T-cell (primary cell): ENCODE data around the gene MAN1C1. TPM values are rescaled to one million over a fixed set of nuclear protein-coding genes. Genes with fewer than 3 reads are reported as not detected.
A peak's percentile ranks its signal among the peaks of the same experiment; 100 is the strongest.

Experiments used
- ATAC-seq, 4 experiments: fragments of 200-7000 bp in 3 of 4; fragments of 150-1000 bp in 1 of 4; cut with Tn5 transposase; replicated peaks in 1 of 4; 1 replicate in 3 of 4; 2 replicates in 1 of 4; pipeline ENCODE4 v1.10.0; 2021; ENCODE audit warnings: moderate library complexity in 3 of 4, mild to moderate bottlenecking in 2 of 4, moderate number of reproducible peaks in 1 of 4
- CTCF ChIA-PET, 2 donors: fragments of 300-600 bp; sonication (Branson Sonifier 250); formaldehyde crosslinking; loops; one replicate each; lab custom pipeline; 2022; ENCODE audit warnings: antibody characterized with exemption in 2 of 2; lab: Charles Lee
- POLR2A ChIA-PET, 2 donors: fragments of 300-600 bp; sonication (Branson Sonifier 250); formaldehyde crosslinking; loops; one replicate each; lab custom pipeline; 2022; ENCODE audit warnings: antibody characterized with exemption in 2 of 2; lab: Charles Lee
- DNase-seq, 35 experiments: peaks; one replicate each; pipeline versions ENCODE4 v3.0.0 to v3.0.0-alpha.2; 2013 to 2023
- H3K27ac ChIP-seq: one replicate; pipeline ENCODE4 v1.5.1; 2013; ENCODE audit warnings: low read length
- H3K27me3 ChIP-seq, 2 experiments: replicated peaks in 1 of 2; 1 replicate in 1 of 2; 2 replicates in 1 of 2; pipeline versions ENCODE4 v1.6.1 to v1.7.0; 2013; ENCODE audit warnings: low read length in 1 of 2, mixed read lengths in 1 of 2; ENCODE audit not compliant: control insufficient read depth in 2 of 2, insufficient read depth in 2 of 2; ENCODE audit errors: extremely low read depth in 1 of 2
- H3K36me3 ChIP-seq, 2 donors: 1 replicate in 1 of 2; 2 replicates in 1 of 2; pipeline versions ENCODE4 v1.6.1 to v1.7.0; 2013; ENCODE audit warnings: low read length in 1 of 2; ENCODE audit not compliant: control insufficient read depth in 2 of 2, insufficient read depth in 1 of 2; ENCODE audit errors: extremely low read depth in 1 of 2
- H3K4me1 ChIP-seq, 2 experiments: 1 replicate in 1 of 2; 2 replicates in 1 of 2; pipeline versions ENCODE4 v1.6.1 to v1.7.0; 2013; ENCODE audit warnings: low read length in 2 of 2, mixed read lengths in 1 of 2; ENCODE audit not compliant: insufficient read depth in 2 of 2, control insufficient read depth in 1 of 2; ENCODE audit errors: extremely low read depth in 1 of 2
- H3K4me3 ChIP-seq, 2 donors: 1 replicate in 1 of 2; 2 replicates in 1 of 2; pipeline versions ENCODE4 v1.5.1 to v1.7.0; 2013; ENCODE audit warnings: mild to moderate bottlenecking in 2 of 2, low read length in 1 of 2, moderate library complexity in 1 of 2; ENCODE audit not compliant: control insufficient read depth in 1 of 2; ENCODE audit errors: extremely low read depth in 1 of 2
- H3K9me3 ChIP-seq: 2 replicates; pipeline ENCODE4 v1.7.0; 2013
- H3K27ac Mint-ChIP-seq, 2 donors: one replicate each; pipeline ENCODE4 v1.8.0; 2020 to 2021; ENCODE audit warnings: mild to moderate bottlenecking in 2 of 2, mixed read lengths in 2 of 2
- H3K27me3 Mint-ChIP-seq, 2 donors: one replicate each; pipeline ENCODE4 v1.8.0; 2021 to 2022; ENCODE audit warnings: mixed read lengths in 2 of 2
- H3K36me3 Mint-ChIP-seq: one replicate; pipeline ENCODE4 v1.8.0; 2021; ENCODE audit warnings: mixed read lengths
- H3K4me1 Mint-ChIP-seq, 3 donors: one replicate each; pipeline ENCODE4 v1.8.0; 2020 to 2022; ENCODE audit warnings: mixed read lengths in 3 of 3, mild to moderate bottlenecking in 1 of 3
- H3K4me3 Mint-ChIP-seq, 3 donors: one replicate each; pipeline ENCODE4 v1.8.0; 2020 to 2022; ENCODE audit warnings: mild to moderate bottlenecking in 3 of 3, mixed read lengths in 3 of 3, moderate library complexity in 3 of 3
- H3K9me3 Mint-ChIP-seq, 3 donors: one replicate each; pipeline ENCODE4 v1.8.0; 2020 to 2022; ENCODE audit warnings: mixed read lengths in 3 of 3
- WGBS: methylation state at CpG from one replicate; pipeline ENCODE4 v1.1.5; 2013; ENCODE audit warnings: missing lambda C conversion rate; ENCODE audit not compliant: insufficient coverage; 5-methylcytosine and 5-hydroxymethylcytosine counted together
- total RNA-seq, 35 experiments: library from RNA in 6 of 35; stranded (reverse) in 6 of 35; fragments of 120-200 nt in 1 of 35; gene quantifications; one replicate each; pipeline versions ENCODE4 v1.2.1 to v1.2.4 and lab custom pipeline; 2013 to 2026

MAN1C1 gene
- total RNA-seq, 5 donors from 2014 or later (not counting 1 experiment from before 2014, with no cell fraction given) = 57.5 to 90.5 (median 65.5) TPM

- 65% methylated on average over 8 of the region's 11 CpGs for WGBS
- H3K4me3 ChIP-seq = no peak overlapping the region
- Mint-ChIP-seq H3K4me3 (no peak overlapping the region), H3K9me3 (no peaks in the 10 kb centered on the region), H3K36me3 (peaks cover 12% of the 10 kb centered on the region), H3K27me3 (no peaks in the 10 kb centered on the region), H3K4me1 (peaks cover 12 to 21% (median 14%) of the 10 kb centered on the region in 3 donors), H3K27ac (no peak overlapping the region)
- no peak overlapping the region for H3K27ac ChIP-seq
- H3K9me3 ChIP-seq = no peaks in the 10 kb centered on the region
- ATAC-seq (no peak), DNase-seq (no peak)
- POLR2A ChIA-PET = interaction anchor here in 1 of 2 donors (0.5 kb wide), 1 partner anchor 196 kb away, joined by 5 read pairs; the partner anchor contains the start of gene MAN1C1
- CTCF ChIA-PET = interaction anchor here (0.5 to 0.6 kb wide), 2 partner anchors 64 to 247 kb away, joined by 3 read pairs; no protein-coding TSS in a partner anchor
- peaks cover 3 to 25% of the 10 kb centered on the region in 2 experiments for H3K4me1 ChIP-seq
- peaks cover 23 to 29% of the 10 kb centered on the region in 2 donors for H3K36me3 ChIP-seq
- no peaks in the 10 kb centered on the region for H3K27me3 ChIP-seq
Measured at GRCh38 chr1:25813071-25813733, 196.6 kb downstream of the MAN1C1 start.

- no peak overlapping the region for H3K4me3 Mint-ChIP-seq
- POLR2A ChIA-PET = interaction anchor here in 1 of 2 donors (0.5 kb wide), 1 partner anchor 197 kb away, joined by 5 read pairs; the partner anchor contains the start of gene MAN1C1
- Histone ChIP-seq H3K4me1 (peaks cover 3 to 31% of the 10 kb centered on the region in 2 experiments), H3K27ac (no peak overlapping the region), H3K36me3 (peaks cover 18 to 26% of the 10 kb centered on the region in 2 donors), H3K27me3 (no peaks in the 10 kb centered on the region), H3K9me3 (no peaks in the 10 kb centered on the region), H3K4me3 (no peak overlapping the region)
- no peak for ATAC-seq
- no peaks in the 10 kb centered on the region for H3K27me3 Mint-ChIP-seq
- 87% methylated on average over 24 of the region's 24 CpGs for WGBS
- no peak overlapping the region for H3K27ac Mint-ChIP-seq
- CTCF ChIA-PET = interaction anchor here in 1 of 2 donors (0.5 kb wide), 1 partner anchor 64 kb away, joined by 3 read pairs; no protein-coding TSS in a partner anchor
- peaks cover 12% of the 10 kb centered on the region for H3K36me3 Mint-ChIP-seq
- no peak for DNase-seq
- H3K4me1 Mint-ChIP-seq = peaks cover 20 to 28% (median 21%) of the 10 kb centered on the region in 3 donors
- no peaks in the 10 kb centered on the region for H3K9me3 Mint-ChIP-seq
Measured at GRCh38 chr1:25813734-25814471, 197.3 kb downstream of the MAN1C1 start.

GRCh38 chr1:25814549-25815087 is 198.0 kb downstream of the MAN1C1 start:
- Mint-ChIP-seq H3K4me1 (peaks cover 22 to 32% (median 27%) of the 10 kb centered on the region in 3 donors), H3K9me3 (no peaks in the 10 kb centered on the region), H3K27ac (no peak overlapping the region), H3K27me3 (no peaks in the 10 kb centered on the region), H3K36me3 (peaks cover 12% of the 10 kb centered on the region), H3K4me3 (no peak overlapping the region)
- Histone ChIP-seq H3K27me3 (no peaks in the 10 kb centered on the region), H3K36me3 (peaks cover 17 to 21% of the 10 kb centered on the region in 2 donors), H3K4me3 (no peak overlapping the region), H3K27ac (no peak overlapping the region), H3K9me3 (no peaks in the 10 kb centered on the region), H3K4me1 (peaks cover 6 to 37% of the 10 kb centered on the region in 2 experiments)
- WGBS = 100% methylated on average over 2 of the region's 7 CpGs
- no peak for DNase-seq
- POLR2A ChIA-PET = no interaction called here
- CTCF ChIA-PET = interaction anchor here in 1 of 2 donors (0.6 kb wide), 1 partner anchor 582 kb away, joined by 7 read pairs; no protein-coding TSS in a partner anchor
- no peak for ATAC-seq

- Mint-ChIP-seq H3K4me3 (no peak overlapping the region), H3K36me3 (peaks cover 12% of the 10 kb centered on the region), H3K27me3 (no peaks in the 10 kb centered on the region), H3K27ac (peak overlapping the region in 1 of 2 donors; percentile 39), H3K4me1 (peaks cover 20 to 32% (median 27%) of the 10 kb centered on the region in 3 donors), H3K9me3 (no peaks in the 10 kb centered on the region)
- CTCF ChIA-PET = interaction anchor here in 1 of 2 donors (0.6 kb wide), 1 partner anchor 581 kb away, joined by 7 read pairs; no protein-coding TSS in a partner anchor
- DNase-seq = no peak
- no peaks in the 10 kb centered on the region for H3K9me3 ChIP-seq
- H3K27me3 ChIP-seq = no peaks in the 10 kb centered on the region
- ATAC-seq = no peak
- H3K36me3 ChIP-seq = peaks cover 9 to 17% of the 10 kb centered on the region in 2 donors
- H3K4me3 ChIP-seq = no peak overlapping the region
- H3K27ac ChIP-seq = no peak overlapping the region
- POLR2A ChIA-PET = no interaction called here
- 92% methylated on average over 17 of the region's 24 CpGs for WGBS
- peaks cover 6 to 36% of the 10 kb centered on the region in 2 experiments for H3K4me1 ChIP-seq
Measured at GRCh38 chr1:25815208-25816111, 198.9 kb downstream of the MAN1C1 start.

- Histone ChIP-seq H3K9me3 (no peaks in the 10 kb centered on the region), H3K27me3 (no peaks in the 10 kb centered on the region), H3K36me3 (peaks cover 9 to 17% of the 10 kb centered on the region in 2 donors), H3K4me1 (peaks cover 10 to 37% of the 10 kb centered on the region in 2 experiments), H3K27ac (no peak overlapping the region), H3K4me3 (no peak overlapping the region)
- ATAC-seq (no peak), DNase-seq (peak in 1 of 35 experiments; percentile 8)
- H3K4me3 Mint-ChIP-seq = no peak overlapping the region
- H3K36me3 Mint-ChIP-seq = peaks cover 12% of the 10 kb centered on the region
- peak overlapping the region; percentile 61 to 94 for H3K27ac Mint-ChIP-seq
- no peaks in the 10 kb centered on the region for H3K27me3 Mint-ChIP-seq
- WGBS = 98% methylated on average over 9 of the region's 15 CpGs
- POLR2A ChIA-PET = no interaction called here
- CTCF ChIA-PET = no interaction called here
- no peaks in the 10 kb centered on the region for H3K9me3 Mint-ChIP-seq
- peaks cover 21 to 34% (median 27%) of the 10 kb centered on the region in 3 donors for H3K4me1 Mint-ChIP-seq
Measured at GRCh38 chr1:25816112-25816718, 199.6 kb downstream of the MAN1C1 start.
